Astrocyte of the hippocampus (primary cell): Measurements from ENCODE around the gene SMARCB1.
"Not testable (repeated sequence)": the region's sequence is repeated elsewhere in the genome, so short reads cannot be mapped to it uniquely, and the experiment has no call there.

Source experiments
- DNase-seq: peaks from one replicate; pipeline ENCODE4 v3.0.0; 2011; ENCODE audit warnings: low read depth, low spot score

SMARCB1 gene

GRCh38 chr22:23846081-23846469 lies 59.3 kb downstream of the SMARCB1 start:
- no peak for DNase-seq

DNA sequence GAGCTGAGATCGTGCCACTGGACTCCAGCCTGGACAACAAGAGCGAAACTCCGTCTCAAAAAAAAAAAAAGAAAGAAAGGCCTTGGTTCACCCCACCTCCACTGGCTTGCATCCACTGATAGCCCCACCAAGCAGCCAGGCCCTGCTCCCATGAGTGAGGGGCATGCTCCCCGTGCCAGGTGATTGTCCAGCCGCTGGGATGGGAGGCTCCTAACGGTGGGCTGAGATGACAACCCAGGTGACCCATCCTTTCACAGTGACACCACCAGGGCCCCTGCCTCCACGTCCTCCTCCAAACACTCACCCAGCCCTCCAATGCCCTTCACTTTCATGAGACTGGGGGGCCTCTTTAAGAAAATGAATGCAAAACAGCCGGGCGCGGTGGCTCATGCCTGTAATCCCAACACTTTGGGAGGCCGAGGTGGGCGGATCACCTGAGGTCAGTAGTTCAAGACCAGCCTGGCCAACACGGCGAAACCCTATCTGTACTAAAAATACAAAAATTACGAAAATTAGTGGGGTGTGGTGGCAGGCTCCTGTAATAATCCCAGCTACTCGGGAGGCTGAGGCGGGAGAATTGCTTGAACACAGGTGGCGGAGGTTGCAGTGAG lies 60.6 kb downstream of the SMARCB1 start:
- DNase-seq: no peak

- DNase-seq: no peak
Measured at GRCh38 chr22:23847991-23848864, 61.5 kb downstream of the SMARCB1 start.

DNA sequence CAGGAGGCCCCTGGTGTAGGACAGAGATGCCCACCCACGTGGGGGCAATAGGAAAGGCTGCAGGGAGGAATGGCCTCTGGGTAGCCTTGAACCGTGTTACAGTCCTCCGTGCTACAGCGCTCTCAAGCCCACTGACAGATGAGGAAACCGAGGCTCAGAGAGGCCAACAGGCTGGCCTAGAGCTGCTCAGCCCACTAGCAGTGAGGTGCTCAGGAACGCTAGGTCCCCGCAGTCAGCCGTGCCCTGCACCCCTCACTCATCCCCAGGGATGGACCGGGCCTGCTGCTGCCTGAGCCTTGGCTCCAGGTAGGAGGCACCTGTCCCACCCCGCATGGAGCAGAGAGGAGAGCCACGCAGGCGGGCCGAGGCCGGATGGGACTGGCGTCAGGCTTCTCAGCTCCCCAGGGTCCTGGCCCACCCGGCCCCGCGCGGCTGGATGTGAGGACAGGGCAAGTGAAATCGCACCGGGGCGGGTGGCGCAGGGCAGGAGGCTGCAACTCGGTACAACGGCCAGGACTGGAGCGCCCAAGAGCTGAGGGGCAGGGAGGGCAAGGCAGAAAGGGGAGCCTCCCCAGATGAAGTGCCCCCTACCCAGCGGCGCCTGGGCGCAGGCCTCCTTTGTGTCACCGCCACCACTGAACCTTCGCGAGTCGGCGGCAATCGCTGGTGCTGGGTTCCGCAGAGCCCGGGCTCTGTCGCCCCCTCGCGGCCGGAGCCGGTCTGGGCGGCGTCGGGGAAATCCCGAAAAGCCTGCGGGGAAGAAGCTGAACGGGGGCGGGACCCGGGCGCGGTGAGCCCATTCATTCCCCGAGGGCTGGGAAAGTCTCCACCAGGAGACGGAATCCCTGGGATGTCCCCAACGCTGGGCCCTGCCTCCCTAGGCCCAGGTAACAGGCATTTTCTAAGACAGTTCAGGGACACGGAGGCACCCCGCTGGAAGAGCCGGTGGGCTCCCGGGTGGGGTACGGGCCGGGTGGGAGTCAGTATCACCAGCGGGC lies 62.5 kb downstream of the SMARCB1 start:
- DNase-seq: peak; percentile 93

GRCh38 chr22:23850136-23850611 lies 63.4 kb downstream of the SMARCB1 start:
- no peak for DNase-seq

- peak; percentile 89 for DNase-seq
Measured at GRCh38 chr22:23856721-23857605, 70.2 kb downstream of the SMARCB1 start.

DNA sequence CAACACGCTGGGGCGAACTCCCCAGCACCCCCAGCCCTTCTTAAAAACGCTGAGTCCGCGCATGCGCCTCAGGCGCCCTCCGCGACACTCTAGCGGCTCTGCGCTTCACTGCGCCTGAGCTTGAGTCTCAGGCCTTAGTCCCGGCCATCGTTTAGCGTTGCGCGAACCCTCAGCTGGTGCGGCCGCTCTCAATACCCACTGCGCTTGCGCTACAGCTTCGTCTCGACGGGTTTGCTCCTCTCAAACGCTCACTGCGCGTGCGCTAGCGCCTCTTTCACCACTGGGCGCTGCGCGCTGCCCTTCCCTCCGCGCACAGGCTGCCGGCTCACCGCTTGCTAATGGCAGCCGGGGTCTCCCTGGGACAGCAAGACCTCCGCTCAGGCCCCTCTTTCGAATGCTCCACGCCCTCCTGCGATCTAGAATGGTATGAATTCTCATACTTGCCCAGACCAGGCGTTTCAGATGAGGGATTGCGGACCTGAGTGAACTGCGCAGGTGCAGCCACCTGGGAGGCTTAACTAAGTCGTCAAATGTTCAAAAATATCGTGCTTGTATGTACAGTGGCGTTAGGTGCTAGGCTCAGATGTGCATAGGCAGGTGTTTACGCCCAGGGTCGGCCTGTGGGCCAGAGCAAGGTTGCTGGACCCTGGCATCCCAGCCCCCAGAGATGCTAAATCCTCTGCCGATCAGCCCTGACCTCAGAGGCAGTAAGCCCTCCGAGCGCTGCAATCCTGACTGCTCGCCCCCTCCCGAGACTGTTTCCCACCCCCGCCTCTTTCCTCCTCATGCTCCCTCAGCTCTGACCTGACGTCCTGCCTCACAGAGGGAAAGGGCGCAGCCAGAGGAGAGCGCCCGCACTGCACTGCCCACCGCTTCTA lies 71.1 kb downstream of the SMARCB1 start, which contains the start of gene SLC2A11:
Gene SLC2A11, plus strand, starts transcription at position 270 of the 878 bp plus-strand sequence. Its CDS starts 125 bp downstream, at position 395.
- DNase-seq: peak; percentile 99

- DNase-seq: no peak
Measured at GRCh38 chr22:23858484-23858815, 71.7 kb downstream of the SMARCB1 start.

DNA sequence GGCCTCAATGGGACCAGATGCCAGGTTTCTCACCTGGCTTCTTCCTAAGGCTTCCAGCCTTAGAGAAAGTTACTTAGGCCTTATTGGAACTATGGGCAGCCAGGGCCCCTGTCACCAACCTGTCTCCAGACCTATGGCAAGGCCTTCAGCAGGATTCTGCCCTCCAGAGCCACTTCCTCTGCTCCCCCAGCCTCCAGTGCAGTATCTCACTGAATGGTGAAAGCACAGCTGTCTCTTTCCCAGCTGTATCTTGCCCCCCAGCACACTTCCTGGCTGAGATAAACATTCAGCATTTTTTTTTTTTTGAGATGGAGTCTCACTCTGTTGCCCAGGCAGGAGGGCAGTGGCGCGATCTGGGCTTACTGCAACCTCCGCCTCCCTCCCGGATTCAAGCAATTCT lies 72.4 kb downstream of the SMARCB1 start:
- no peak for DNase-seq

GRCh38 chr22:23860187-23860586 lies 73.4 kb downstream of the SMARCB1 start:
- not testable (repeated sequence) for DNase-seq

DNA sequence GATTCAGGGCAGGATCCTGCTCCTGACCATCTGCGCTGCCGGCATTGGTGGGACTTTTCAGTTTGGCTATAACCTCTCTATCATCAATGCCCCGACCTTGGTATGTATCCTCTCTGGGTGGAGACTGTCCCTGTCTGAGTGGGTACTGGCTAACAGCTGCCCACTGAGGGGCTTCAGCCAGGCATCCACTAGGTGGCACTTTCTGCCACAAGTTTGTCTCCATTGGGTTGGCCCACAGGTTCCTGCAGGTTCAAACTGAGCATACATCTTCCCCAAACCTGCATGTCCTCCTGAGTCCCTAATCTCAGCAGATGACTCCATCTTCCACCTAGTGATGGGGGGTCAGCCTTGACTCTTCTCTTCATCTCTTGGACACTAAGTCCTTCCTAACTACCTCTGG lies 75.3 kb downstream of the SMARCB1 start:
- DNase-seq: peak; percentile 50

- DNase-seq: not testable (repeated sequence)
Measured at GRCh38 chr22:23864499-23865154, 77.9 kb downstream of the SMARCB1 start.

DNA sequence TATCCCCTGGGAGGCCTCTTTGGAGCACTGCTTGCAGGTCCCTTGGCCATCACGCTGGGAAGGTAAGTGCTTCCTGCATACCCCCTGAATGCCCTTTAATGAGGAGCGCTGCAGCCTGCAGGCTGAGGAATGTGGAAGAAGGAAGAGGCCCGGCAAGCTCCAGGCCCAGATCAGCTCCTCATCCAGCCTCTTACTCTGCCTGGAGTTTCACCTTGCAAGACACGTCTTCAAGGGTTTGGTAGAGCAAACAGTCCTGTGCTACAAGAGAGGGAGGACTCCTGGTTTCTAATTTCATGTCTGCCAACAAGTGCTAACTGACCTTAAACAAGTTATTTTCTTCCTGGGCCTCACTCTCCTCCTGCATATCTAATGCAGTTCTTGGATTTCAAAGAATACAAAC lies 81.8 kb downstream of the SMARCB1 start:
- no peak for DNase-seq

GRCh38 chr22:23874871-23875270 lies 88.1 kb downstream of the SMARCB1 start:
- DNase-seq: no peak

DNA sequence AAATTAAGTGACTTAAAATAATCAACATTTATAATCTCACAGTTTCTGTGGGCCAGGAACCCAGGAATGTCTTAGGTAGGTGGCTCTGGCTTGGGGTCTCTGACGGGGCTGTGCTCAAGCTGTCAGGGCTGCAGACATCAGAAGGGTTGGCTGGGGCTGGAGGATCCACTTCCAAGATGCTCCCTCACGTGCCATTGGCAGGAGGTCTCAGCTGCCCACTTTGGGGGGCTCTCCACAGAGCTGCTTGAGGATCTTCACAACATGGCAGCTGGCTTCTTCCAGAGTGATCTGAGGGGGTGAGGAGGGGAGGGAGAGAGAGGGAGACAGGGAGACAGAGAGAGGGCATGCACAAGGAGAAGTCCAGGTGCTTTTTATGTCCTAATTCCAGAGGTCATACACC lies 89.0 kb downstream of the SMARCB1 start:
- no peak for DNase-seq

GRCh38 chr22:23877566-23877965 lies 90.8 kb downstream of the SMARCB1 start:
- no peak for DNase-seq

- DNase-seq: no peak
Measured at GRCh38 chr22:23878219-23878618, 91.5 kb downstream of the SMARCB1 start.

GRCh38 chr22:23882370-23882769 lies 95.6 kb downstream of the SMARCB1 start:
- DNase-seq: no peak

- no peak for DNase-seq
Measured at GRCh38 chr22:23883658-23884057, 96.9 kb downstream of the SMARCB1 start.
